Hindlimb muscle (tissue), 1 donor: ENCODE results near the gene SNAPC4. TPM values are rescaled to one million over a fixed set of nuclear protein-coding genes. Genes with fewer than 3 reads are reported as not detected.
"Not testable (repeated sequence)": the region's sequence is repeated elsewhere in the genome, so short reads cannot be mapped to it uniquely, and the experiment has no call there.

ENCODE experiments used
- DNase-seq: peaks from one replicate; pipeline ENCODE4 v3.0.0-alpha.2; 2013
- polyA plus RNA-seq: library from polyadenylated mRNA; unstranded; fragments of 120-200 nt; gene quantifications from one replicate; pipeline ENCODE4 v1.2.1, GENCODE V29; 2013; ENCODE audit not compliant: insufficient read length

Gene SNAPC4
- polyA plus RNA-seq, 1 donor, result 7.8 TPM

- no peak for DNase-seq
Measured at GRCh38 chr9:136353088-136353487, 46.9 kb downstream of the SNAPC4 start.

- DNase-seq, result no peak
Measured at GRCh38 chr9:136352682-136353081, 47.3 kb downstream of the SNAPC4 start.

GRCh38 chr9:136351868-136352267 is 48.1 kb downstream of the SNAPC4 start:
- DNase-seq, result not testable (repeated sequence)

- no peak for DNase-seq
Measured at GRCh38 chr9:136351252-136351800, 48.6 kb downstream of the SNAPC4 start.

Other genes with a start within 250 kb of the SNAPC4 start
- not detected for gene LHX3, start 195.0 kb downstream of the SNAPC4 start, polyA plus RNA-seq
- 8.3 TPM for gene QSOX2, start 154.4 kb downstream of the SNAPC4 start, polyA plus RNA-seq
- 0.04 TPM for gene CCDC187, start 96.1 kb downstream of the SNAPC4 start, polyA plus RNA-seq
- gene GPSM1, start 72.6 kb downstream of the SNAPC4 start, polyA plus RNA-seq, result 28.5 TPM
- 10.5 TPM for gene DNLZ, start 36.4 kb downstream of the SNAPC4 start, polyA plus RNA-seq
- 1.1 TPM for gene CARD9, start 26.5 kb downstream of the SNAPC4 start, polyA plus RNA-seq
- 31.5 TPM for gene ENTR1, start 10.4 kb upstream of the SNAPC4 start, polyA plus RNA-seq
- gene PMPCA, start 10.5 kb upstream of the SNAPC4 start, polyA plus RNA-seq, result 39.9 TPM
- 13.7 TPM for gene INPP5E, start 39.7 kb upstream of the SNAPC4 start, polyA plus RNA-seq
- 38.4 TPM for gene SEC16A, start 82.9 kb upstream of the SNAPC4 start, polyA plus RNA-seq
- gene NOTCH1, start 145.9 kb upstream of the SNAPC4 start, polyA plus RNA-seq, result 38.6 TPM